H1 (cell line): ENCODE results near the gene CABLES2. TPM values are rescaled to one million over a fixed set of nuclear protein-coding genes. Genes with fewer than 3 reads are reported as not detected.

Experiments used
- CTCF ChIA-PET: fragments of 300-600 bp; sonication (Branson Sonifier 250); formaldehyde crosslinking; loops from one replicate; lab custom pipeline; 2021; ENCODE audit not compliant: partially characterized antibody; lab: Charles Lee
- POLR2A ChIA-PET: fragments of 300-600 bp; sonication (Branson Sonifier 250); formaldehyde crosslinking; loops from one replicate; lab custom pipeline; 2021; ENCODE audit warnings: inconsistent platforms; ENCODE audit not compliant: partially characterized antibody; lab: Charles Lee
- DNase-seq, 2 experiments: peaks; one replicate each; pipeline versions ENCODE4 v3.0.0 to v3.0.0-alpha.2; 2010 to 2022; ENCODE audit warnings: low spot score in 2 of 2, low read depth in 1 of 2, mixed read lengths in 1 of 2
- FAIRE-seq: peaks from 2 replicates; lab custom pipeline; 2011; peaks lifted over from hg19 to GRCh38; lab: Jason Lieb, UNC
- H2AFZ ChIP-seq: 2 replicates; pipeline ENCODE4 v1.8.1; 2012; ENCODE audit warnings: low read length, inconsistent platforms
- H2AK5ac ChIP-seq: 2 replicates; pipeline ENCODE4 v1.6.1; 2013; ENCODE audit warnings: low read depth, low read length
- H2BK120ac ChIP-seq: replicated peaks from 2 replicates; pipeline ENCODE3; 2013; ENCODE audit warnings: low read depth, low read length, inconsistent platforms
- H2BK12ac ChIP-seq: 2 replicates; pipeline ENCODE4 v1.6.1; 2013; ENCODE audit warnings: low read depth, low read length
- H2BK15ac ChIP-seq: 2 replicates; pipeline ENCODE4 v1.6.1; 2013; ENCODE audit warnings: low read length
- H2BK20ac ChIP-seq: 2 replicates; pipeline ENCODE4 v1.6.1; 2013; ENCODE audit warnings: low read length
- H2BK5ac ChIP-seq: 2 replicates; pipeline ENCODE4 v1.6.1; 2013; ENCODE audit warnings: low read depth, low read length
- H3K14ac ChIP-seq: 2 replicates; pipeline ENCODE4 v1.6.1; 2013; ENCODE audit warnings: inconsistent platforms; ENCODE audit not compliant: insufficient read length
- H3K18ac ChIP-seq: 2 replicates; pipeline ENCODE4 v1.6.1; 2013; ENCODE audit warnings: low read length; ENCODE audit errors: extremely low read depth
- H3K23ac ChIP-seq: 2 replicates; pipeline ENCODE4 v1.6.1; 2013; ENCODE audit warnings: inconsistent platforms; ENCODE audit not compliant: insufficient read length
- H3K23me2 ChIP-seq: 2 replicates; pipeline ENCODE4 v1.6.1; 2013; ENCODE audit warnings: low read depth, low read length
- H3K27ac ChIP-seq: 2 replicates; pipeline ENCODE4 v1.6.1; 2011; ENCODE audit warnings: low read depth, low read length, inconsistent platforms
- H3K27me3 ChIP-seq, 4 experiments: replicated peaks in 1 of 4; 1 replicate in 1 of 4; 2 replicates in 3 of 4; pipeline versions ENCODE4 v1.6.1 to v1.8.1; 2011 to 2013; ENCODE audit warnings: low read length in 3 of 4, mild to moderate bottlenecking in 3 of 4, inconsistent platforms in 2 of 4, mixed read lengths in 2 of 4, moderate library complexity in 1 of 4; ENCODE audit not compliant: control insufficient read depth in 3 of 4, insufficient read depth in 3 of 4; ENCODE audit errors: extremely low read depth in 1 of 4
- H3K36me3 ChIP-seq, 4 experiments: 2 replicates each; pipeline versions ENCODE4 v1.6.1 to v1.8.1; 2011 to 2013; ENCODE audit warnings: mild to moderate bottlenecking in 4 of 4, low read length in 3 of 4, moderate library complexity in 2 of 4, control low read depth in 1 of 4, inconsistent platforms in 1 of 4; ENCODE audit not compliant: insufficient read depth in 4 of 4, control insufficient read depth in 2 of 4
- H3K4ac ChIP-seq: replicated peaks from 2 replicates; pipeline ENCODE3; 2013; ENCODE audit warnings: low read length, low read depth, mixed read lengths, inconsistent platforms; ENCODE audit not compliant: insufficient read length
- H3K4me1 ChIP-seq, 4 experiments: replicated peaks in 1 of 4; 1 replicate in 1 of 4; 2 replicates in 3 of 4; pipeline versions ENCODE4 v1.6.1 to v1.8.1; 2011 to 2013; ENCODE audit warnings: low read length in 3 of 4, inconsistent platforms in 2 of 4, mixed read lengths in 1 of 4; ENCODE audit not compliant: insufficient read depth in 4 of 4, control insufficient read depth in 3 of 4
- H3K4me2 ChIP-seq, 2 experiments: 2 replicates each; pipeline versions ENCODE4 v1.6.1 to v1.8.1; 2011 to 2013; ENCODE audit warnings: low read depth in 2 of 2, low read length in 2 of 2, control low read depth in 1 of 2, inconsistent platforms in 1 of 2, mild to moderate bottlenecking in 1 of 2; ENCODE audit not compliant: insufficient read depth in 1 of 2
- H3K4me3 ChIP-seq, 4 experiments: fragments of 200-600, 300-600 bp in 1 of 4; sonication (generic), shearing (Covaris generic), sonication (Bioruptor Twin) in 1 of 4; 2 replicates each; pipeline versions ENCODE4 v1.5.1 to v1.8.1; 2011 to 2016; ENCODE audit warnings: low read length in 4 of 4, low read depth in 3 of 4, control low read depth in 2 of 4, inconsistent platforms in 2 of 4, mild to moderate bottlenecking in 2 of 4, mixed read lengths in 1 of 4, moderate library complexity in 1 of 4; ENCODE audit not compliant: insufficient read depth in 2 of 4; ENCODE audit errors: extremely low read depth in 1 of 4
- H3K56ac ChIP-seq: replicated peaks from 2 replicates; pipeline ENCODE3; 2013; ENCODE audit warnings: low read depth, mild to moderate bottlenecking, mixed read lengths, low read length, inconsistent platforms; ENCODE audit not compliant: insufficient read length
- H3K79me1 ChIP-seq: 2 replicates; pipeline ENCODE4 v1.6.1; 2013; ENCODE audit warnings: low read depth, low read length, control low read depth
- H3K79me2 ChIP-seq, 2 experiments: 2 replicates each; pipeline versions ENCODE4 v1.6.1 to v1.8.1; 2012 to 2013; ENCODE audit warnings: low read length in 2 of 2, mild to moderate bottlenecking in 2 of 2, inconsistent platforms in 1 of 2; ENCODE audit not compliant: insufficient read depth in 2 of 2, control insufficient read depth in 1 of 2
- H3K9ac ChIP-seq, 4 experiments: replicated peaks in 1 of 4; 1 replicate in 1 of 4; 2 replicates in 3 of 4; pipeline versions ENCODE4 v1.6.1 to v1.8.1; 2011 to 2013; ENCODE audit warnings: low read depth in 3 of 4, low read length in 3 of 4, control low read depth in 2 of 4, mild to moderate bottlenecking in 2 of 4, moderate library complexity in 2 of 4, inconsistent platforms in 1 of 4; ENCODE audit errors: extremely low read depth in 1 of 4
- H3K9me3 ChIP-seq, 2 experiments: 2 replicates each; pipeline versions ENCODE4 v1.6.1 to v1.8.1; 2012 to 2013; ENCODE audit warnings: mild to moderate bottlenecking in 2 of 2, moderate library complexity in 2 of 2, control low read depth in 1 of 2, inconsistent platforms in 1 of 2, low read depth in 1 of 2, low read length in 1 of 2, mixed read lengths in 1 of 2; ENCODE audit not compliant: insufficient read depth in 2 of 2
- H4K20me1 ChIP-seq, 2 experiments: replicated peaks in 1 of 2; 2 replicates each; pipeline versions ENCODE3 to v1.8.1; 2011 to 2013; ENCODE audit warnings: inconsistent platforms in 2 of 2, low read length in 2 of 2, mild to moderate bottlenecking in 1 of 2; ENCODE audit not compliant: insufficient read depth in 2 of 2, control insufficient read depth in 1 of 2
- H4K5ac ChIP-seq: 2 replicates; pipeline ENCODE4 v1.6.1; 2013; ENCODE audit warnings: low read length, low read depth, mixed read lengths, inconsistent platforms; ENCODE audit not compliant: insufficient read length
- H4K8ac ChIP-seq: 2 replicates; pipeline ENCODE4 v1.8.0; 2013; ENCODE audit warnings: mild to moderate bottlenecking, moderate library complexity, low read length, inconsistent platforms; ENCODE audit not compliant: insufficient read depth; ENCODE audit errors: extremely low read depth
- H4K91ac ChIP-seq: replicated peaks from 2 replicates; pipeline ENCODE3; 2013; ENCODE audit warnings: low read length, mixed read lengths, inconsistent platforms; ENCODE audit not compliant: insufficient read length
- CEBPB ChIP-seq: IDR thresholded peaks from 2 replicates; pipeline ENCODE4 v1.6.1; 2012; ENCODE audit warnings: low read depth, low read length
- CTBP2 ChIP-seq: IDR thresholded peaks from 2 replicates; pipeline ENCODE4 v1.7.0; 2011; ENCODE audit warnings: borderline replicate concordance, mild to moderate bottlenecking, moderate library complexity, mixed read lengths, low read length; ENCODE audit not compliant: insufficient read depth, insufficient read length
- JUN ChIP-seq: IDR thresholded peaks from 2 replicates; pipeline ENCODE4 v1.6.1; 2011; ENCODE audit warnings: low read depth, mild to moderate bottlenecking, improper control_type of control experiment, low read length
- KDM1A ChIP-seq: fragments of 200-600, 300-600 bp; sonication (generic); IDR thresholded peaks from 2 replicates; pipeline ENCODE4 v1.7.1; 2016; ENCODE audit warnings: mild to moderate bottlenecking, low read length, borderline replicate concordance
- MAFK ChIP-seq: IDR thresholded peaks from 2 replicates; pipeline ENCODE4 v1.6.1; 2012; ENCODE audit warnings: low read depth, mild to moderate bottlenecking, improper control_type of control experiment, low read length
- NANOG ChIP-seq: IDR thresholded peaks from 2 replicates; pipeline ENCODE4 v1.6.1; 2011; ENCODE audit warnings: low read length, low read depth, mild to moderate bottlenecking, inconsistent platforms; ENCODE audit not compliant: insufficient read depth, poor library complexity, severe bottlenecking
- RAD21 ChIP-seq, 2 experiments: IDR thresholded peaks in 1 of 2; conservative IDR thresholded peaks in 1 of 2; 2 replicates each; pipeline ENCODE4 v1.6.1; 2011; ENCODE audit warnings: low read depth in 2 of 2, low read length in 2 of 2, improper control_type of control experiment in 1 of 2, inconsistent platforms in 1 of 2, mild to moderate bottlenecking in 1 of 2, moderate library complexity in 1 of 2
- SIN3A ChIP-seq, 2 experiments: IDR thresholded peaks in 1 of 2; conservative IDR thresholded peaks in 1 of 2; 2 replicates each; pipeline ENCODE4 v1.6.1; 2011 to 2012; ENCODE audit warnings: low read length in 2 of 2, improper control_type of control experiment in 1 of 2, low read depth in 1 of 2, mild to moderate bottlenecking in 1 of 2
- USF2 ChIP-seq: IDR thresholded peaks from 2 replicates; pipeline ENCODE4 v1.6.1; 2011; ENCODE audit warnings: low read length, improper control_type of control experiment
- WGBS, 2 experiments: shearing (Covaris generic) in 1 of 2; methylation state at CpG; one replicate each; pipeline versions ENCODE4 v1.1.6 to v1.1.7; 2013 to 2015; ENCODE audit warnings: low lambda C conversion rate in 2 of 2, mixed read lengths in 2 of 2, inconsistent platforms in 1 of 2, low coverage in 1 of 2, missing lambda C conversion rate in 1 of 2; ENCODE audit not compliant: insufficient replicate concordance in 2 of 2, insufficient coverage in 1 of 2, insufficient read length in 1 of 2; ENCODE audit errors: extremely low coverage in 1 of 2, missing lambda C conversion rate in 1 of 2; 5-methylcytosine and 5-hydroxymethylcytosine counted together
- polyA plus RNA-seq, 7 experiments: library from polyadenylated mRNA; depleted of rRNA in 3 of 7; stranded (reverse) in 5 of 7; unstranded in 2 of 7; fragments of >200 nt in 5 of 7; fragments of 200-250 nt in 2 of 7; gene quantifications; 1 replicate in 5 of 7; 2 replicates in 1 of 7; 4 replicates in 1 of 7; pipeline versions ENCODE4 v1.2.1 to v1.2.3, GENCODE V29; 2011 to 2013; ENCODE audit warnings: missing spikeins in 2 of 7, mixed read lengths in 2 of 7
- total RNA-seq: library from RNA; stranded (reverse); fragmentation: NEBNext Ultra II Directional; extraction: Animal tissue kit (Norgen Biotek cat#: 25700); gene quantifications from 2 replicates; pipeline ENCODE4 v1.2.1, GENCODE V29; 2021

Gene CABLES2
- total and polyA plus RNA-seq, 2 of the 8 experiments (the other 6 are each of a cell fraction or from before 2014, with no cell fraction given): 8.0 to 8.8 TPM

- no peak overlapping the region; the same call in 1 of the 2 replicates for H4K8ac ChIP-seq
- H3K79me1 ChIP-seq: no peaks in the 10 kb centered on the region; the same call in 1 of the 2 replicates
- FAIRE-seq (no peak), DNase-seq (no peak)
- no peak overlapping the region for H3K4ac ChIP-seq
- peaks cover 0 to 5% (median 3%) of the 10 kb centered on the region in 4 experiments; a peak in 5 of 7 replicates for H3K4me1 ChIP-seq
- no peak overlapping the region for H2BK12ac ChIP-seq
- no peaks in the 10 kb centered on the region for H3K27me3 ChIP-seq
- no peak overlapping the region for H3K23ac ChIP-seq
- no peak overlapping the region for H3K4me2 ChIP-seq
- H2BK5ac ChIP-seq: no peak overlapping the region
- H2BK15ac ChIP-seq: no peak overlapping the region
- H3K9ac ChIP-seq: no peak overlapping the region
- no peak overlapping the region for H3K56ac ChIP-seq
- no peak overlapping the region for H2AFZ ChIP-seq
- no peaks in the 10 kb centered on the region for H3K36me3 ChIP-seq
- no peak overlapping the region for H4K91ac ChIP-seq
- peaks cover 6% of the 10 kb centered on the region; the same call in 1 of the 2 replicates for H3K23me2 ChIP-seq
- H3K4me3 ChIP-seq: no peak overlapping the region
- H2BK20ac ChIP-seq: no peak overlapping the region
- CTCF ChIA-PET: interaction anchor here (0.6 to 7.6 kb wide), 13 partner anchors 9 to 1650 kb away, joined by 3 to 103 read pairs (median 3); partner anchors contain the start of genes ADRM1 and RPS21
- peaks cover 0 to 14% of the 10 kb centered on the region in 2 experiments for H4K20me1 ChIP-seq
- no peak overlapping the region for H2AK5ac ChIP-seq
- no peak overlapping the region for H4K5ac ChIP-seq
- WGBS, 2 experiments: 91% methylated on average over 4 of the region's 7 CpGs; no CpG with 5 or more reads in 1 of the 2 experiments
- H3K14ac ChIP-seq: no peak overlapping the region
- H3K79me2 ChIP-seq: no peaks in the 10 kb centered on the region; a peak in 1 of 4 replicates
- no peak overlapping the region for H3K18ac ChIP-seq
- POLR2A ChIA-PET: interaction anchor here (0.9 to 7.7 kb wide), 2 partner anchors 9 to 17 kb away, joined by 3 to 105 read pairs; partner anchors contain the start of gene RPS21
- H3K27ac ChIP-seq: no peak overlapping the region
- H3K9me3 ChIP-seq: peaks cover 0 to 2% of the 10 kb centered on the region in 2 experiments; a peak in 1 of 4 replicates
- no peak overlapping the region for H2BK120ac ChIP-seq
- no peak for TF ChIP-seq CTBP2
- TF ChIP-seq CEBPB: no peak
- no peak for TF ChIP-seq SIN3A (conservative IDR thresholded peaks at IDR 0.05 in 1 of 2, IDR thresholded peaks at IDR 0.05 in 1 of 2; ENCODE audit: low read depth in 1 of 2, low read length in 2 of 2)
- no peak for TF ChIP-seq RAD21 (IDR thresholded peaks at IDR 0.05 in 1 of 2, conservative IDR thresholded peaks at IDR 0.05 in 1 of 2; ENCODE audit: low read depth in 2 of 2, low read length in 2 of 2)
- TF ChIP-seq MAFK: no peak
- TF ChIP-seq NANOG: no peak
- TF ChIP-seq KDM1A: no peak
- TF ChIP-seq USF2: no peak
- TF ChIP-seq JUN: no peak
These were observed 7.1 kb downstream of the CABLES2 start for GRCh38 chr20:62400021-62400420.
